KMS-11 (cell line): ENCODE results near the gene ID3.

Source experiments
- H2AFZ ChIP-seq: fragments of 200-600 bp; sonication (generic); 2 replicates; pipeline ENCODE4 v1.6.1; 2016; ENCODE audit warnings: antibody characterized with exemption, mixed run types, low read depth
- H3K27ac ChIP-seq: fragments of 200-600 bp; sonication (generic); 2 replicates; pipeline ENCODE4 v1.6.1; 2016; ENCODE audit warnings: mild to moderate bottlenecking, mixed run types
- H3K27me3 ChIP-seq: fragments of 200-600 bp; sonication (generic); 2 replicates; pipeline ENCODE4 v1.6.1; 2017; ENCODE audit warnings: mild to moderate bottlenecking, low read depth, mixed run types, moderate library complexity; ENCODE audit not compliant: insufficient read depth
- H3K36me3 ChIP-seq: fragments of 200-600 bp; sonication (generic); 2 replicates; pipeline ENCODE4 v1.6.1; 2017; ENCODE audit warnings: mild to moderate bottlenecking, mixed run types; ENCODE audit not compliant: insufficient read depth
- H3K4me1 ChIP-seq: fragments of 200-600 bp; sonication (generic); 2 replicates; pipeline ENCODE4 v1.6.1; 2016; ENCODE audit warnings: mild to moderate bottlenecking, low read depth, mixed run types; ENCODE audit not compliant: poor library complexity, severe bottlenecking
- H3K4me2 ChIP-seq: fragments of 200-600 bp; sonication (generic); 2 replicates; pipeline ENCODE4 v1.7.0; 2016; ENCODE audit warnings: mild to moderate bottlenecking, mixed run types
- H3K4me3 ChIP-seq: fragments of 200-600 bp; sonication (generic); IDR thresholded peaks from 2 replicates; pipeline ENCODE4 v1.6.1; 2017; ENCODE audit warnings: low read depth, low read length, mixed read lengths; ENCODE audit not compliant: insufficient read depth
- H3K79me2 ChIP-seq: fragments of 200-600 bp; sonication (generic); 2 replicates; pipeline ENCODE4 v1.6.1; 2016; ENCODE audit warnings: low read depth, mixed run types; ENCODE audit not compliant: insufficient read depth
- H3K9ac ChIP-seq: fragments of 200-600 bp; sonication (generic); 2 replicates; pipeline ENCODE4 v1.6.1; 2016; ENCODE audit warnings: mild to moderate bottlenecking, mixed run types
- H4K20me1 ChIP-seq: fragments of 200-600 bp; sonication (generic); 2 replicates; pipeline ENCODE4 v1.6.1; 2016; ENCODE audit warnings: mild to moderate bottlenecking, mixed run types; ENCODE audit not compliant: insufficient read depth
- TF ChIP-seq, protein P1 (sequence below): fragments of 200-600 bp; sonication (generic); conservative IDR thresholded peaks from 2 replicates; pipeline ENCODE4 v1.6.1; 2017; ENCODE audit warnings: low read depth, mild to moderate bottlenecking, antibody characterized with exemption, low read length, moderate library complexity, mixed read lengths

Gene ID3

DNA sequence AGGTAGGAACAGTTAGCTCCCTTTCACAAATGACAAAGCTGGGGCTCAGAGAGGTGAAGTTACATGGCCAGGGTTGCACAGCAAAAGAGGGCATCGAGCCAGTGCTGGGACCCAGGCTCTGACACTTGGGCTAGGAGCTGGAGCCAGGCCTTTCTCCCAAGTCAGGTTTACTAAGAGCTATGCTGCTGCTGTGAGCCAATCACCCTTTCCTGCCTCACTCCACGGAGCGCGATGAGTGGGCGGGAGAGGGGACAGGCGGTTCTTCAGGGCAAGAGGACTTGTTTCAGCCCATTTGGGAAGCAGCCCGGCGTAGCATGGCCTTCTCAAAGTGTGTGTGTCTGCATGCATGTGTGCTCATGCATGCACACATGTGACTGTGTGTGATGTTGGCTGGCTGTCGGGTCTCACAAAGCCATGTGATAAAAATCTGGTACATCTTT lies 10.6 kb downstream of the ID3 start:
- Histone ChIP-seq H4K20me1 (no peaks in the 10 kb centered on the region), H3K27me3 (no peaks in the 10 kb centered on the region), H3K79me2 (no peaks in the 10 kb centered on the region), H3K9ac (no peak overlapping the region), H3K4me2 (no peak overlapping the region), H3K27ac (no peak overlapping the region), H3K4me1 (peaks cover 3% of the 10 kb centered on the region), H3K4me3 (no peak overlapping the region), H2AFZ (no peak overlapping the region), H3K36me3 (no peaks in the 10 kb centered on the region)
- TF ChIP-seq, protein P1, sequence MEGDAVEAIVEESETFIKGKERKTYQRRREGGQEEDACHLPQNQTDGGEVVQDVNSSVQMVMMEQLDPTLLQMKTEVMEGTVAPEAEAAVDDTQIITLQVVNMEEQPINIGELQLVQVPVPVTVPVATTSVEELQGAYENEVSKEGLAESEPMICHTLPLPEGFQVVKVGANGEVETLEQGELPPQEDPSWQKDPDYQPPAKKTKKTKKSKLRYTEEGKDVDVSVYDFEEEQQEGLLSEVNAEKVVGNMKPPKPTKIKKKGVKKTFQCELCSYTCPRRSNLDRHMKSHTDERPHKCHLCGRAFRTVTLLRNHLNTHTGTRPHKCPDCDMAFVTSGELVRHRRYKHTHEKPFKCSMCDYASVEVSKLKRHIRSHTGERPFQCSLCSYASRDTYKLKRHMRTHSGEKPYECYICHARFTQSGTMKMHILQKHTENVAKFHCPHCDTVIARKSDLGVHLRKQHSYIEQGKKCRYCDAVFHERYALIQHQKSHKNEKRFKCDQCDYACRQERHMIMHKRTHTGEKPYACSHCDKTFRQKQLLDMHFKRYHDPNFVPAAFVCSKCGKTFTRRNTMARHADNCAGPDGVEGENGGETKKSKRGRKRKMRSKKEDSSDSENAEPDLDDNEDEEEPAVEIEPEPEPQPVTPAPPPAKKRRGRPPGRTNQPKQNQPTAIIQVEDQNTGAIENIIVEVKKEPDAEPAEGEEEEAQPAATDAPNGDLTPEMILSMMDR = no peak

DNA sequence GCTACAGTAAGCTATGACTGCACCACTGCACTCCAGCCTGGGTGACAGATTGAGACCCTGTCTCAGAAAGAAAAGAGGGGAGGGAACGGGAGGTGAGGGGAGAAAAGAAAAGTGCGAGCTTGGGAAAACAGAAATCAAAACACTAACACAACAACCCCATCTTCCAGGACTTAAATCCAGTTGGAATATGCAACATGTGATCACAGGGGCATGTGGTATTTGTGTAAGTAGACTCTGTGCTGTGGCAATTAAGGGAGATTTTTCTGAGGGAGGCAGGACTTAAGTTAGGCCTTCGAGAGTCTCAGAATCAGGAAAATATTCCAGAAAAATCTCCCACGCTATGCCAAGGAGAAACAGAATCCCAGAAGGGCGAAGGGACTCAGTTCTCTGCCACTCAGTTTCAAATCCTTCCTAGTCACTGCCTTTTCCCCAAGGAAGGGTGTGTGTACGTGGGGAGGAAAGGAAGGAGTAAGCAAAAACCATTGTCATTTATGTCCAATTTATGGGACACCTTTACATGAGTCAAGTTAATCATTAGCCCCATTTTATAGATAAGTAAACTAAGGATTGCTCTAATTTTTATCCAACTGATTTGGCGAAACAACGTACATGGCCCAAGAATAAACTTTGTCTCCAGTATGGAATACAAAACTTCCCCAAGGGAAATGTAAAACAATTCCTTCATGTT lies 12.3 kb downstream of the ID3 start:
- Histone ChIP-seq H3K27me3 (no peaks in the 10 kb centered on the region), H4K20me1 (no peaks in the 10 kb centered on the region), H3K4me2 (no peak overlapping the region), H3K79me2 (no peaks in the 10 kb centered on the region), H2AFZ (no peak overlapping the region), H3K36me3 (no peaks in the 10 kb centered on the region), H3K4me3 (no peak overlapping the region), H3K4me1 (peaks cover 3% of the 10 kb centered on the region), H3K9ac (no peak overlapping the region), H3K27ac (no peak overlapping the region)
- TF ChIP-seq, protein P1 = no peak

DNA sequence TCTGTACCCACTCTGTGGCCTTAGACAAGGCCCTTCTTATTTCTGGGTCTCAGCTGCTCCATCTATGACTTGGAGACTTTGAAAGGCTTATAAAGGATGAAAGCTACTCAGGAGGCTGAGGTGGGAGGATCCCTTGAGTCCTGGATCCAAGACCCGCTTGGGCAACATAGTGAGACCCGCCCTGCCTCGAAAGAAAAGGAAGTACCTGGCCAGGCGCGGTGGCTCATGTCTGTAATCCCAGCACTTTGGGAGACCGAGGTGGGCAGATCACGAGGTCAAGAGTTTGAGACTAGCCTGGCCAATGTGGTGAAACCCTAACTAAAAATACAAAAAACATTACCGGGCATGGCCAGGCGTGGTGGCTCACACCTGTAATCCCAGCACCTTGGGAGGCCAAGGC lies 13.4 kb downstream of the ID3 start:
- no peak overlapping the region for H3K9ac ChIP-seq
- no peak overlapping the region for H3K4me3 ChIP-seq
- TF ChIP-seq, protein P1 = no peak
- no peaks in the 10 kb centered on the region for H3K27me3 ChIP-seq
- no peak overlapping the region for H3K4me2 ChIP-seq
- H4K20me1 ChIP-seq = no peaks in the 10 kb centered on the region
- H2AFZ ChIP-seq = no peak overlapping the region
- H3K36me3 ChIP-seq = no peaks in the 10 kb centered on the region
- H3K79me2 ChIP-seq = no peaks in the 10 kb centered on the region
- no peak overlapping the region for H3K27ac ChIP-seq
- no peaks in the 10 kb centered on the region for H3K4me1 ChIP-seq

DNA sequence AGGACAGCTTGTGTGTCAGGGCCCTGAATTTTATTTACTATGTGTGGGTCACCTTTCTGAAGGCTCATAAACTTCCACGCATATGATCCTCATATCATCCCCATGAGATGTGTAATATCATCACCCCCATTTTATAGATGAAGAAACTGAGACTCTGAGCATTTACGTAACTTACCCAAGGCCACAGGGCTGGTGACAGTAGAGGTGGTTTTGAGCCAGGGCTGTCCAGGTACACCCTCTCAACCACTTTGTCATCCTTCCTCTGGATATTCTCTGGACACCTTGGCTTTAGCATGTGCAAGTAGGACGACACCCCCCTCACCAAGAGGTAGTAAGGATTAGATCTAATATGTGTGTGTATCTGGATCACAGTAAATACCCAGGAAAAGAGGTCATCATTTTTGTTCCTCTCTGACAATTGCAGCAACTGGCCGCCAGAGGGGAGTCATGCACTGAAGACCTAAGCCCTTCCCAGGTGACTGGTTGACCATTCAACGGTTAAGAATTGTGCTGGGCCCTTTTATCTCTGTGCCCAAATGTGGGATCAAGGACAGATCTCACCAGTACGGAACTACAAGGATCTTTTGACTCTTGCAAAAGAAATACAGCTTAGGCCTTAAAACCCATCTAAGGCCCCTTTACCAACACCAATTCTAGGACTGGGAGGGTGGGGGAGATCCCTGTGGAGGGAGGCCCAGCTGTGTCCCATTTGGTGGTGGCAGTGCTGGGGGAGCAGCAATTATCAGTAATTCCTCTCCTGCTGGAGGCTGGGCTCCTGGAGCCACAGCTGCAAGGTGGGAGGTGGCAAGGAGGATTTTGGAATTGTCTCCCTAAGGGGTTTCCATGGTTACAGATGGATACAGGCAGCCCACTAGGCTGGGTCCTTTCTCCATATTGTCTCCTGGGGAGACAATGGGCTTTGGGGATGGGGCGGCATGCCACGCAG lies 14.6 kb downstream of the ID3 start:
- no peak overlapping the region for H2AFZ ChIP-seq
- H3K27ac ChIP-seq = no peak overlapping the region
- H3K4me1 ChIP-seq = peaks cover 8% of the 10 kb centered on the region
- no peaks in the 10 kb centered on the region for H4K20me1 ChIP-seq
- H3K27me3 ChIP-seq = no peaks in the 10 kb centered on the region
- no peak overlapping the region for H3K9ac ChIP-seq
- no peaks in the 10 kb centered on the region for H3K36me3 ChIP-seq
- no peak overlapping the region for H3K4me2 ChIP-seq
- H3K79me2 ChIP-seq = no peaks in the 10 kb centered on the region
- TF ChIP-seq, protein P1 = peak; percentile 96
- no peak overlapping the region for H3K4me3 ChIP-seq
